Activated T-cell treated with anti-CD3 and anti-CD28 coated beads for 1 hour (primary cell): ENCODE data around the gene ARSG.

Experiments used
- DNase-seq: peaks from one replicate; pipeline ENCODE4 v3.0.0-alpha.2; 2020; ENCODE audit warnings: low read depth

Gene ARSG

GRCh38 chr17:68378268-68379176 lies 87.2 kb downstream of the ARSG start:
- no peak for DNase-seq

- no peak for DNase-seq
Observed at GRCh38 chr17:68379177-68379510, 87.8 kb downstream of the ARSG start.

GRCh38 chr17:68379692-68380677 lies 88.7 kb downstream of the ARSG start:
- no peak for DNase-seq

GRCh38 chr17:68381076-68381900 lies 90.0 kb downstream of the ARSG start:
- DNase-seq = no peak

- DNase-seq = no peak
Observed at GRCh38 chr17:68382582-68383085, 91.3 kb downstream of the ARSG start.

GRCh38 chr17:68383120-68383442 lies 91.8 kb downstream of the ARSG start:
- DNase-seq = no peak

GRCh38 chr17:68383443-68384321 lies 92.4 kb downstream of the ARSG start:
- DNase-seq = no peak

- DNase-seq = no peak
Observed at GRCh38 chr17:68384471-68384870, 93.2 kb downstream of the ARSG start.

- no peak for DNase-seq
Observed at GRCh38 chr17:68384941-68385340, 93.6 kb downstream of the ARSG start.

GRCh38 chr17:68385490-68386215 lies 94.4 kb downstream of the ARSG start:
- no peak for DNase-seq

- DNase-seq = no peak
Observed at GRCh38 chr17:68387435-68388218, 96.3 kb downstream of the ARSG start.

- no peak for DNase-seq
Observed at GRCh38 chr17:68389041-68389440, 97.7 kb downstream of the ARSG start.

- no peak for DNase-seq
Observed at GRCh38 chr17:68390888-68391545, 99.7 kb downstream of the ARSG start.

GRCh38 chr17:68391561-68392268 lies 100.4 kb downstream of the ARSG start:
- DNase-seq = no peak

GRCh38 chr17:68394608-68395331 lies 103.5 kb downstream of the ARSG start:
- no peak for DNase-seq

GRCh38 chr17:68396226-68397107 lies 105.2 kb downstream of the ARSG start:
- DNase-seq = no peak
